UCSD-AML1 (cell line): Measurements from ENCODE around the gene FKBP1A.

Experiments used
- DNase-seq: peaks from one replicate; lab custom pipeline; 2025; ENCODE audit not compliant: unreplicated experiment; lab: John Stamatoyannopoulos, UW

Gene FKBP1A

DNA sequence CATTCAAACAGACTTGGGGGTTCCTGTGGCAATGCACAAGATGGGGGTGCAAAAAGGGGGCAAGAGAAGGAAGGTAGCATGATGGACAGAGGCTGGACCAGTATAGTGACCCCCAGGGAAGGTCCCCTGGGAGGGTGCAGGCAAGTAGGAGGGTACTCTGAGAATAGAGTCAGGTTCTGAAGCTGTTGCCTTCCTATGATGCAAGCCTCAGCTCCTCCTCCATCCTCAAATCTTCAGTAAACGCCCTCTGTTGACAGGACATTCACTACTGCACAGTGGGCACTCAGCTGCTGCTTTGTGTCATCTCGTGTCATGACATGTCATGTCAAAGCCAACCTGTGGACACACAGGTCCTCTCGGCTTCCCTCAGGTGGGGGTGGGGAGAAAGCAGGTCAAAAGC is 58.1 kb downstream of the FKBP1A start:
- no peak for DNase-seq

DNA sequence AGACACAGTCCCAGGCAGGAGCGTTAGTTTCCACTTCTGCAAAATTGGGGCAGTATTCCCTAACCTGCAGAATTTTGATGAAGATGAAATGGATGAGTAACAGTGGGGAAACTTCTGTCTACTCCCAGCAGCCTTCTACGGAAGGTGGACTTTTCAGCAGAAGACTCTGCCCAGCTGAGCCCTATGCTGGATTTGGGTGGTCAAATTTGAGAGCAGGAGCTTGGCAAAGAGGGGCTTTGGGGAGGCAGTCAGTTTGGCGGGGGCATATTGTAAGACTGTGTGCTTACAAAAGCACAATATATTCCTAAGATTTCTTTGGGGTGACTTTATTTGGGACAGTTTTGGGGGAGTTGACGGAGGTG is 58.5 kb downstream of the FKBP1A start:
- no peak for DNase-seq

DNA sequence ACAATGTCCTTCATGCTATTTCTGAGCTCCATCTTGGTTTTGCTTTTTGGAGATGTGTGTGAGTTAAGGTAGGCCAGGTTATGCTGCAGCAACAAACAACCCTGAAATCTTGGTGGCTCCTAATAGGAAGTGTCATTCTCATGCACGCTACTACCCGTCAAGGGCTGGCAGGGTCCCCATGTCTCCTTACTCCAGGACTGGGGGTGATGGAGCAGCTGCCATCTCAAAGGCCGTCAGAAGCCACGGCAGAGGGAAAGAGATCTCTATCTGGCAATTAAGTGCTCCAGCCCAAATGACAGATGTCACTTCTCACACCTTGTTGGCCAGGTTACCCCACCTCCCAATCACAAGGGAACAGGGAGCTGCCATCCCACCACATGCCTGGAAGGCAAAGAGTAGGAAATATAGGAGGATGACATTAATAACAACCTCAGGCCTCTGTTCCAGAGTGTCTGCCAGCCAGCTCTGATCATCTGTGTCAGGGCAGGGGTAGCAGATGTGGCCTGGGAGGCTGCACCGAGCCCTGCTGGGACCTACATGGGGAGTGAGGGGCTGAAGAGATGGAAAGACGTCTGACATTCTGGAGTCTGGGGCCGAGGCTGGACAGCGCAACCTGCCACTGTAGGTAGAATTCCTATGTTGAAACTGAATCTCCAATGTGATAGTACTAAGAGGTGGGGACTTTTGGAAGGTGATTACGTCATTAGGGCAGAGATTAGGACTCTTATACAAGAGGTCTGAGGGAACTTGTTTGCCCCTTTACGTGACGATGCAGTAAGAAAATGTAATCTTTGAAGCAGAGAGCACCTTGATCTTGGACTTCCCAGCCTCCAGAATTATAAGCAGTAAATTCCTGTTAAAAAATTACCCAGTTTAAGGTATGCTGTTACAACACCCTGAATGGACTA is 59.1 kb downstream of the FKBP1A start:
- DNase-seq: no peak

DNA sequence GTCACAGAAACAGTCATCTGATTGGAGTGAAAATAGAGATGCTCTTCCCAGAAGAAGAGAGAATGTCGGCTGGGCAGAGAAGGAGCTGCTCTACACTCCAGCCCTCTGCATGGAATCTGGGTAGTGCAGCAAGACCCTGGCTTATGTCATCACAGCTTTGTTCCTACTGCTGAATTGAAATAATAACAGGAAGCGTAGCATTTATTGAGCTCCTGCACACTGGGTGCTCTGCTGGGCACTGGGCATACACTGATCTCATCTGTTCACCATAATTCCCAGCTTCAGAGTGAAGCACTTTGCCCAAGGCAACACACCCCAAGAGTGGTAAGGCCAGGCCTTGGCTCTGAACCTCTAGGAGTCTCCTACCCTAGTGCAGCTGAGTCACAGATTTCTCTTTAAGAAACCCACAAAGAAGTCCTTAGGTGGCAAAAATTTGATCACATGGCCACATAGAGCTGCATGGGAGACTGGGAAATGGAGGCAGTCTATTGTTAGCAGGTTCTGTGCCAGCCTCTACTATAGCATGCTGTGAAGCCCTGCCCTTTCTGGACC is 60.0 kb downstream of the FKBP1A start:
- DNase-seq: no peak

DNA sequence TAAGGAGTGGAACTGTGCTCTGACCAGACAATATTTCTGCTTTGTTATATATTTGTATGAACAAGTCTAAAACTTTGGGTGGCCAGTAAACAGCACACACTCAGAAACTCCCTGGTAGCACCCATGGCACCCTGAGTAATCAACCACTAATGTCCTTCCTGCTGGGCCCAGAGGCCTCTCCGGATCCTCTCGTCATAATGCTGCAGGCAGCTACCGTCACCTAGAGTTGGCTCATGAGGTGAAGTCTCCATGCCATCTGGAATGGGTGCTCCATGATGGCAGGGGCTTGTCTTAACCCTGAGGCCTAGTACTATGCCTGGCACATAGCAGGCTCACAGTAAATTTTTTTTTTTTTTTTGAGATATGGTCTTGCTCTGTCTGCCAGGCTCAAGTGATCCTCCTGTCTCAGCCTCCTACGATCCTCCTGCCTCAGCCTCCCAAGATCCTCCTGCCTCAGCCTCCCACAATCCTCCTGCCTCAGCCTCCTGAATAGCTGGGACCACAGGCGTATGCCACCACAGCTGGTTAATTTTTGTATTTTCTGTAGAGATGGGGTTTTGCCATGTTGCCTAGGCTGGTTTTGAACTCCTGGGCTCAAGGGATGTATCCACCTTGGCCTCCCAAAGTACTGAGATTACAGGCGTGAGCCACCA is 60.9 kb downstream of the FKBP1A start:
- DNase-seq: no peak

DNA sequence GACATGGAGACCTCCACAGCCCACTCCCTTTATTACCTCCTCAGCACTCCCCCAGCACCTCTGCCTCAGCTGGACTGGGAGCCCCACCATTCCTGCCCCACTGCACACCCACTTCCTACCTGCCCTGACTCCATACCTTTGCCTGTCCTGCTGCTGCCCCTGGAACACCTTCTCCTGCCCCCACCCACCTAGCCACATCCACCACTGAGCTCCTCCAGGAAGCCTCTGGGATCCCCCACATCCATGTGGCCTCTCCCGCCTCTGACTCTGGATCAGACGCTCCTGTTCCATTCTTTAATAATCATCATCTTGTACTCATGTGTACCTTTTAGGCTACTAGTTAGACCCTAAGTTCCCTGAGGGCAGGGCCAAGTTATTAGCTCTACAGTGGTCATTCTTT is 61.8 kb downstream of the FKBP1A start:
- DNase-seq: no peak

DNA sequence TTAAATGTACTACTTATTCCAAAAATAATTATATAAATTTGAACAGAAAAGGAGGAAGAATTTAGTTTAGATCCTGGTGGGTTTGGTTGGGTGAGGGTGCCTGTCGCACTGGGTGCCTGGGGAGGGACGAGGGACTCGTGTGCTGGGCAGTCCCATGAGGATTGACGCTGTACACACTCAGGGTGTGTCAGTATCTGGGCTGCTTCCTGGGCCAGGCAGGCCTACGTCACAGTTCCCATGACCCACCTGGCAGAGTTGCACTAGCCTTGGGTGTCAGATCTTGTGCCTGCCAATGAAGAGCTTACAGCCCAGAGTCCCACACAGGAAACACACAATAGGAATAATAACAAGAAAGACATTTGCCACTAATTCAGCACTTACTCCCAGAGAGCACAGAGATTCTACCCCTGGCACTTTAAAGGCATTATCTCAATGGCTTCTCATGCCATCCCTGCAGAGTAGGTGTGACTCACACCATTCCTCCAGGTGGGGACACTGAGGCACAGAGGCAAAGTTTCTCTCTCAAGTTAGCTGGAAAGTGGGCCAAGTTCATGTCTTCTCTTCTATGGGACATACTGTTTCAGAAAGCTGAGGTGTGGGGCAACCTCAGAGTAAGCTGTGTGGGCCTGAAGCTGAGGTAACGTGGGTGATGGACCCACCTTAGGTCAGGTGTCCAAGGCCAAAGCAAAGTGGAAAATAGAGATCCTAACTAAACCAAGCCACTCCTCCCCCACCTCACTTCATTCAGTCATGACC is 62.6 kb downstream of the FKBP1A start:
- no peak for DNase-seq

DNA sequence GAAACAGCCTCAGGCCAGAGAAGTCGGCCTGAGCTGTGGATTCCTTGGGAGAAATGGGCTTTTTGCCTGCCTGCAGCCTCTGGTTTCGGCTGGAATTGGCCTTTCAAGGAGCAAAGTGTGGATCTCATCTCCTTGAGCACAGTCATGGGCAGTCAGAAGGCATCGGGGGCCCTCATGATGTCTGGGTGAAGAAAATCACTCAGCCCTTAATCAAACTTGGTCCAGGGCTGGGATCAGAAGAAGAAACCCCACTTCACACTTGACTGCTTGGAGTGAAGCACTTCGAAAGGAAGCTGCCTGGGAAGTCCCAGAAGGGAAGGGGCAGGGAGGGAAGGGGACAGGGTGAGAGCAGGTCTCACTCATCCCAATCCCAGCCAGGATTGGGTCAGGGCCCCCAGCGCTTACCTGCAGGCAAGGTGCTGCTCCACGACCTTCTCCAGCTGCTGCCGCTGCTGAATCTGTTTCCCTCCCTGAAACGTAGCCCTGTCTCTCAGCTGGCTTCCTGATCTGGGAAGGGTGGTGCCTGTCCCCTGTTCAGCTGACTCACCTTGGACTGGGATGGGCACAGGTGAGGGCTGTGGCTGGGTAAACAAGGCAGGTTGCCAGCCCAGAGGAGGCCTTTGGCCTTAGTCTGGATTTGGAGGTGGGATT is 64.0 kb downstream of the FKBP1A start, which contains the start of gene SDCBP2:
SDCBP2 (minus strand) TSS at position 460 of the 651 bp plus-strand sequence. CDS start 8,723 bp downstream, outside the sequence.
- no peak for DNase-seq

DNA sequence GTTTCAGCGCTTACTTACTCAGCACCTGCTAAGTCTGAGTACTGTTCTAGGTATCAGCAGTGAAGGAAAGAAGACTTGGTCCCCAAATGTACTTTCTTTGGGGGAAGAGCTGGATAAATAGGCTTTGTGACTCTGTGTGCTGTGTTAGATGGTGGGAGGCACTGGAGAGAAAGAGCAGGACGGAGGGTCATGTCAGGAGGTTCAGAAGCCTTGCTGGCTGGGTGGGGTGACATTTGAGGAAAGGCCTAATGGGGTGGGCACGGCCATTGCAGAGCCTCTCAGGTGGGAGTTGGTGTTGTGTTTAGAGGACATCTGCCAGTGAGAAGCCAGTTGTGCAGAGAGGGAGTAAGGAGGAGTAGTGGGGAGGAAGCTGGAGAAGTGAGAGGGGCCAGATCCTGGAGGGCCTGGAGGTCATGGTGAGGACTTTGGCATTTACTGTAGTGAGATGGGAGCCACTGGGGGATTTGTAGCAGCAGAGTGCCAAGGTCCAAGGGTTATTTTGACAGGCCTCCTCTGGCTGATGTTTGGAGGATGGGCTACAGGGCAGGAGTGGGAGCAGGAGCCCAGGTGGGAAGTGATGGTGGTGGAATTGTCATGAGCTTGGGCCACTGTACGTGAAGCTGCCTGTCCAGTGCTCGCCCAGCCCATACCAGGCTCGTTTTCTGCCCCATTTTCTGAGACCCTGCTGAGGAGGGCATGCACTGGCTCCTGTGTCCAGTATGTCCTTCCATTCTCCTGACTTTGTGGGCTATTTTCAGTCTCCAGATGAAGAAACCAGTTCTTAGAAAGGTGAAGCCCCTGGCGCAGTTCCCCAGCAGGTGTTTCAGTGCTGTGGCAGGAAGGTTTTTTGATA is 64.8 kb downstream of the FKBP1A start:
- no peak for DNase-seq

DNA sequence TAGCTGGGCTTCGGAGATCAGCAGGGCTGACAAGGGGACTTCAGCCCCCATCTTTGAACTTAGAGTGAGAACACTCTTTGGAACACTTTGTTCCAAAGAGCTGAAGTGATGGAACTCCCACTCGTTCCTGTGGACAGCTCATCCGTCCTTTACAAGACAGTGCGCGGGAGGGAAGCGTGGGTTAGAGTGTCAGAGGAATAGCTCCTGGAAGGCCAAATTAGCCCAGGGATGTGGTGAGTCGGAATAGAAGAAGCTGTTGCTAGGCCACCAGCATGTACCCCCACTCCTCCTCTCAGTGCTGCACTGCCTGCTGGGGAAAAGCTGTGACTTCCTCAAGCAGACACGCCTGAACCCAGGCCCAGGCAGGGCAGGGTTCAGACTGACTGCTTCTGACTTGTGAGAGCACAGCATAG is 65.6 kb downstream of the FKBP1A start:
- peak; percentile 38 for DNase-seq

DNA sequence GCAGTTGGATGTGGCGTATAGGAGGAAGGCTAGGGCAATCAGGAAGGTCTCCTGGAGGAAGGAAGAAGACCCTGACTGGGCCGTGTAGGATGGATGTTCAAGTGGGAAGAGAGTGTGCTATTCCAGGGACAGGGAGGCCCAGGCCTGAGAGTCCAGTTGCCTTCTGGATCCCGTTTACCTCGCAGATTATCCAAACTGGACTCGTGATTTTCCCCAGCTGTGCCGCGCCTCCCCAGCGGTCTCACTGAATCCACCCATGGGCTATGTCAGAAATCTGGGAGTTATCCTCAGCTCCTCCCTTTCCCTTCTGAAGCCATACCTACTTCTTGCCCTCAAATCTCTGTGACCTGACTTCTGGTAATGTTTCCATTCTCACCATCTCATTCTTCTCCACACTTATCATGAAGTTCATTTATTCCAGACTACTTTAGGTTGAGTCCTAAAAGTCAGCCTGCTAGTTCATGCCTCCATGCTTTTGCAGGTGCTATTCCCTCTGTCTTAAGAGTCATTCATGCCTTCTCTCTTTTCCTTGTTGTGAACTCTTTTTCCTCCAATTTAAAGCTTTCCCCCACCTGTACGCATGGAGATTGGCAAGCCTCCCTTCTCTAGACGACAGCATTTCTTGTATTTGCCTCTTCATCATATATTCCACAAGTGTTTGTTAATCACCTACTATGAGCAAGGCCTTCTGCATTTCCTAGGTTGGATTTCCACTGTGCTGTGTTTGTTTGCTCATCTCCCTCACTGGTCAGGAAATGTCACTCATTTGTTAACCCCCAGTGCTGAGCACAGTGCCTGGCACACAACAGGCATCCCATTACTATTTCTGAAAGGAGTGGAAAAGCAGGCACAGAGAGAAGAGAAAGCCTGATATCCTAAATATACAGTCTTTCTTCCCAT is 66.6 kb downstream of the FKBP1A start:
- DNase-seq: no peak

DNA sequence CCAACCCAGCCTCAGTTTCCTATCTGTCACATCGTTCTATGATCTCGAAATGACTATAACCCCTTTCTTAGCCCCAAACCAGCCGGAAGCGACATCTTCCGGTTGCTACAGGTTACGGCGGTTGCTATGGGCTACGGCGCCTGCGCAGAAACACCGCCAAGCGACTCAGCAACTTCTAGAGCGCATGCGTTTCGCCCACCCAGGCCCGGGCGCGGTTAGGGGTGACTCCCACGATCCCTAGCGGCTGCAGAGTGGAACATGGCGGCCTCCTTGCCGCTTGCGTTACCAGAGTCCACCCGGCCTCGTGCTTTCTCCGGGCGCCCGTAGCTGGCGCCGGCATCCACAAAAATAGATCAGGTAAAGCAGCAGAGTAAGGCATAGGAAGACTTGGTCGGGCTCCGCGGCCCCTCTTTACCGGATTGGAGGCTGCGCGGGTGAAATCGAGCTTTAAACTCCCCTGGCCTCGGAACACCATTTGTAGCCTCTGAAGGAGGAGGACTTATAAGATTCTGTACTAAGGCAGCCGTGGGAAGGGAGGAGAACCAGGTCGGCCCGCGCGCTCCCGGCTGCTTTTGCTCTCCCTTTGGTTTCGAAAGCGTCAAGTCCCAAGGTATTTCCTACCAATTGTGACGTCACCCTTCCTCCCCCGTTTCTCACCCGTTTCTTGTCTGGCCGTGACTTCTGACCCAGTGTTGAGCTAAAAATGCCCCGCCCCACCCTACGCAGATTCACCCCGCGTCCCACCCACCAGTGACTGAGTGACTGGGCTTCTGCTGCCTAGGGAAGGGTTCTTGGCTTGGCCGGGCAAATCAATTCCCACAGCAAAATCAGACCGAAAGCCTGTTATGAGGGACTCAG is 67.5 kb downstream of the FKBP1A start:
- DNase-seq: peak; percentile 97

DNA sequence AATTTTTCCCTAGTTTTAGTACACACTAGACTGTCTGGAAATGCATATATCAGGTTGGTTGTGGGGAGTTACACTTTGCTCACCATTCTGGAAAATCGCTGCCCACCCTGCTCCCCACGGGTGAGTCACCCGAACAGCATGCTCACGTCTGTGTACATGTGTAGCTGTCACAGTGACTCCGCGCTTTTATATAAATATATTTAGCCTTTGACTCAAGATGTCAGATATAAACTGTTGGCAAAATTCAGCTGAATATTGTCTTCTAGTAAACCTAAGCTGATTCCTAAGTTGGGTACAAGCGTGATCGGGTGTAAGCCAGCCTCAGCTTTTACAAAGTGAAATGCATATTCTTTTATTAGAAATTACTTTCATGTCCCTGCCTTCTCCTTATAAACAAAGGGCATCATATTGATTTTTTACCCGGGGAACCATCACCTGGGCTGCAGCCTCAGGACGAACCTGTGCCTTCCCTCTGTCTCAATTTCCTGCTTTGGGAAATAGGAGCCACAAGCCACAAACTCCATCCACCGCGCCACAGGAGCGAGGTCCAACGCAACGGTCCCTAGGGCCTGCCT is 68.2 kb downstream of the FKBP1A start:
- DNase-seq: no peak

DNA sequence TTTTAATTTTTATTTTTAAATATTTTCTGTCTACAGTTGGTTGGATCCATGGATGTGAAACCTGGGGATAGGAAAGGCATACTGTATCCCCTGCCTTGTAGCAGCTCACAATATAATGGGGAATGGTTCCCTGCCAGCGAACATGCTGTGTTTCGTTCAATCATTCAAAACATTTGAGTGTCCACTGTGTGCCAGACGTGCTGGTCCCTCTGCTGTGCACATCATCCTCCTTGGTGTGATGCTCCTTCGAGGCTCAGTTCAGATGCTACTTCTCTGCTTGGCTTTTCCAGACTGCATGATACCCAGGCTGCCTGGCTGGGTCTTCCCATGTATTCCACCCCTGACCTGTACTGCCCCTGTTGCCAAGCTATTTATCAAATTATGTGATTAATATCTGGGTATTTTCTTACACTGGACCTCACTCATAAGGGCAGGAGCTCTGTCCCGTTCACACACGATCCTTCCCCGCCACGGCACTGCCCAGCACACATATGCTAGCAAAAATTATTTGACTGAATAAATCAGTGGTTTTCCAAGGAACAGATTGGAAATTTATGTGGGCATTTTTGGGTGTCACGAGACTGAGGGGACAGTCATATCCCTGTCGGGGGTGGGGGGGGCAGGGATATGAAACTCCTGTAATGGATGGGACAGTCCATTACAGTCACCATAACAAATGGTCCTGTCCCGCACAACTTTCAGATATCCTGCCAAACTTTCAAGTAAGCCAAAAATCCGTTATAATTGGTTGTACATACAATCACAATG is 68.8 kb downstream of the FKBP1A start:
- no peak for DNase-seq

DNA sequence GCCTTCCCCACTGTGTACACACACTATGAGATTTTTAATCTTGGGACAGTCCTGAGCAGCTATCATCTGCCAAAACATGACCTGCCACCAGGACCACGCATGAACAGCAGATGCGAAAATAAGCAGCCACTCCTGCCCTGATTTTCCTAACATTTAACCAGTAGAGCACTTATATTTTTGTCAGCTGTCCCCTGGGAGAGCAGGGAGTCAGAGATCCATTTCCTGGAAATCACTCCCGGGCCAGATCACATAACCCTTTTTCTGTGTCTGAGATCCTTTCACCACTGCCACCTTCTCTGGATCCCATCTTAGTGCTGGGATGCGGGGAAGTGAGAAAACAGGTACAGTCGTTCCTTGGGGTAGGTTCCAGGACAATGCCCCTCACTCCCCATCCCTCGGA is 69.6 kb downstream of the FKBP1A start:
- no peak for DNase-seq

DNA sequence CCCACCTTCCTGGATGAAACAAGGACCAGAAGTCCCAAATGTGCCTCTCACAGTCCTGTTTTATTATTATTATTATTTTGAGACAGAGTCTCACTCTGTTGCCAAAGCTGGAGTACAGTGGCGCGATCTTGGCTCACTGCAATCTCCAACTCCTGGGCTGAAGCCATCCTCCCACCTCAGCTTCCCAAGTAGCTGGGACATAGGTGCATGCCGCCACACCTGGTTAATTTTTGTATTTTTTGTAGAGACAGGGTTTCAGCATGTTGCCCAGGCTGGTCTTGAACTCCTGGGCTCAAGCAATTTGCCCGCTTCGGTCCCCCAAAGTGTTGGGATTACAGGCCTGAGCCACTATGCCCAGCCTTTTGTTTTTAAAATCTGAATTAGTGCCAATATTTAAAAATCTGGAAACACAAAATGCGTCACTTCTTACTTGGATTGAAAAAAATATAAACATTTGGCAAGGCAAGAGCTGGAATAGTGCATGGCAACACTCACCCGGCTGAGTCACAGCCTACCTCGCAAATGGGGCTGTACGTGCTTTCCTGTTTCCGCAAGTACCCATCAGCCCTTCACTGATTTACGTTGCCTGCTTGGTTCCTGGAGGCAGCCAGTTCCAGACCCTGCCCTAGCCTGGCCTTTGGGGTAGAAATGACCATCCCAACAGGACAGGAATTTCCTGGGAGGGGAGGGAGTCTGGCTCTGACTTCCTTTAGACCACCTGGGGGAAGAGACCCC is 70.2 kb downstream of the FKBP1A start:
- DNase-seq: no peak
